ENCODE measurements around the gene APP. TPM values are rescaled to one million over a fixed set of nuclear protein-coding genes. Genes with fewer than 3 reads are reported as not detected.
"Not testable (repeated sequence)": the region's sequence is repeated elsewhere in the genome, so short reads cannot be mapped to it uniquely, and the experiment has no call there.

The APP gene
- total RNA-seq, 1 experiment from 2014 or later = 401 TPM

GRCh38 chr21:25944082-25944481 lies 226.5 kb downstream of the APP start:
- DNase-seq (ENCODE audit: low read depth) = no peak

DNA sequence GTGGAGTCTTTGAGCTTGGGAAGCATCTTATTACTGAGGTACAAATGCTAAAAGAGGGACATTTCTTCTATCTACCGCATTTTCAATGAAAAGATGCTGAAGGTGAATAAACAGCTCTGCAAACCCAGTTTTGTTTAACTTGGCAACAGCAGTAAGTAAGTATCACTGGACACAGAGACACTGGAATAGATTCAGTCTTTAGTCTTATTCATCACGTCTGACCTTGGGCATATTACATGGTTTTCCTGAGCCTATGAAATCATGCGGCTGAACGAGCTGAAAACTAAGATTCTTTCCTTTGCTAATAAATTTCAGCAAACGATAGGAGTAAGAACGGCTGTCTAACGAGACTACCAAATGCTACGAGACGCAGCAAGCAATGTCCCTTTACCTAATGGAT lies 228.4 kb downstream of the APP start:
- no peak for DNase-seq (ENCODE audit: low read depth)

DNA sequence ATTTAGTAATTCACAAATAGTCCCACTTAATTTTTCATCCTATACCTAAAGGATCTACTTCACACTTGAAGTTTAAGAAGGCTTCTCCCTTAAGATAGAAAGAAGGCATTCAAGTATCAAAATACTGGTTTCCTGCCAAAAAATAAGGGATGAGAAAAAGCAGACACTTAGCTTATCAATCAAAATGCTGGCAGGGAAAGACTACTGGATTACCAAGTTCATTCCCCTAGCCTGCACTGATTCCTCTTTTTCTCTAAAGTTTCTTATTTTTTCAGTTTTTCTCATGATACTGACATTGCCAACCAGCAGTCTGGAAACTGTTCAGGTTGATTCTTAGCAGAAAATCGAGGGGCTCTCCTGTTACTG lies 231.2 kb downstream of the APP start:
- no peak for DNase-seq (ENCODE audit: low read depth)

GRCh38 chr21:25938658-25939395 lies 231.7 kb downstream of the APP start:
- DNase-seq (ENCODE audit: low read depth) = no peak

DNA sequence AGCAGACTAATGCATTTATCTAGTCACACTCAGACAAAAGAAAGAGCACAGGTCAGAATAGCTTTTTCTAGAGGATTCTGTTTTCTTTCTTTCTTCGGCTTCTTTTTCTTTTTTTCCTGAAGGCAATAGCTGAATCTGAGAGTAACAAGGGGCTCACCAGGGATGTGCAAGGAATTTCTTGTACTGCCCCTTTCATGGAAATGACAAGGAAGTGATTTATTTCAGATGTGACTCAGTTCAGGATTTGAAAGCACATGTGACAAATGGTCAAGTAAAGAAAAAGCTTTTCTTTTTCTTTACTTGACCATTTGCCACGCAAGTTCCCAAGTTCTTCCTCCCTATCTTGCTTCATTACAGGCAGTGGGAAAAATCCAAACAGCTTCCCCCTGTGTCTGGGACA lies 233.8 kb downstream of the APP start:
- peak; percentile 42 for DNase-seq (ENCODE audit: low read depth)

GRCh38 chr21:25934771-25935224 lies 235.8 kb downstream of the APP start:
- DNase-seq (ENCODE audit: low read depth) = peak; percentile 99

DNA sequence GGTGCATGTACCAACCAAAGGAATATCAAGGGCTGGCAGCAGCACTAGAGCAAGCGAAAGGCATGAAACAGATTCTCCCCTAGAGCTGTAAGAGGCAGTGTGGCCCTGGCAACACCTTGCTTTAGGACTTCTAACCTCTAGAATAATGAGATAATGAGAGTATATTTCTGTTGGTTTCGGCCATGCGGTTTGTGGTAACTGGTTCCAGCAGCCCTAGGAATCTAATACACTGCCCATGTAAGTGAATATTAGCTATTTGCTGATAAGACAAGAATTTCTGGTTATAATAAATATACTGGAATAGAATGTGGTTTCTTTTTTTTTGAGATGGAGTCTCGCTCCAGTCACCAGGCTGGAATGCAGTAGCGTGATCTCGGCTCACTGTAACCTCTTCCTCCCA lies 236.4 kb downstream of the APP start:
- DNase-seq (ENCODE audit: low read depth) = peak; percentile 66

- no peak for DNase-seq (ENCODE audit: low read depth)
These were observed 238.8 kb downstream of the APP start for GRCh38 chr21:25931765-25932164.

DNA sequence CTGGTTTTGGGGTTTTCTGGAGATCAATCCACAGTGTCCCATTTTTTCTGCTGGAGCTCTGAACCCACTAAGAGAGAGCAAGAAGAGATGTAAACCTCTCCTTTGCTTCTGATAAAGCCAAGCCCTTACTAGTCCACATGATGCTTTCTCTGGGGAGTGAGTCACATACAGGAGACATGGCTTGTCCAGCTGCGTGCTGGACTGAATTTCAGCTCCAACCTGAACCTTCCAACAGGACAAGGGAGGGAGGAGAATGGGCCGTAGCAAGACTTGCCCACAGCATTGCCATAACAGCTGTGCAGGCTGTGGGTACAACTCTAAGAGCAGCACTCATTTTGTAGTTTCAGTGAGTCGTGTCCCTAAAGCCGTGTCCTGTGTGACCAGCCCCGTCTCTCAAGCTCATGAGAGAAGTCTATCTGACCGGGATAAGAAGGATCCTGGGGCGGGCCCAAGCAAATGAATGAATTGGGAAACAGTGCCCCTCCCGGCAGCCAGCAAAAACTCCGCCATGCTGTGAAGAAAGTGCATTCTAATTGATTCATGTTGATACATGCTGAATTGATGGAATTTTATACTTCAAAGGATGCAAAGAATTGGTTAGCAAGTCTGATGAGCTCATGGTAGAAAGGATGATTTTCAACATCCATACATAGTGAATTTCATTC lies 240.6 kb downstream of the APP start:
- no peak for DNase-seq (ENCODE audit: low read depth)

GRCh38 chr21:25927195-25927880 lies 243.2 kb downstream of the APP start:
- no peak for DNase-seq (ENCODE audit: low read depth)

- DNase-seq (ENCODE audit: low read depth) = peak; percentile 65
These were observed 244.6 kb downstream of the APP start for GRCh38 chr21:25925936-25926335.

- no peak for DNase-seq (ENCODE audit: low read depth)
These were observed 245.3 kb downstream of the APP start for GRCh38 chr21:25925064-25925800.

- DNase-seq (ENCODE audit: low read depth) = not testable (repeated sequence)
These were observed 252.4 kb downstream of the APP start for GRCh38 chr21:25918152-25918551.

DNA sequence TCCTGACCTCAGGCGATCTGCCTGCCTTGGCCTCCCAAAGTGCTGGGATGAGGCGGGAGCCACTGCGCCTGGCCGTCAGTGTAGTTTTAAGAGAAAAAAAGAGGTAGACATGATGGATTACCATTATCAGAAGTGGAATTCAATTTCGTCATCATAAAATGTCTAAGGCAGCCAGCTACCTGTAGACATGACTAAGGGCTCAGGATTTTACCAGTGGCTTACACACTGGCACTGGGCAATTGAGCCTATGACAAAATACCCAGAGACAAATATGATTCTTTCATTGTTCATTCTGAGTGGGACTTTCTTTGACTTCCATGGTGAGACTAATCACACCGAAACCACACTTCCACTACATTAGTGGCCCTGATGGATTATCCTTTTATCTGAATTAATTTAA lies 254.3 kb downstream of the APP start:
- DNase-seq (ENCODE audit: low read depth) = no peak

GRCh38 chr21:25913479-25913878 lies 257.1 kb downstream of the APP start:
- DNase-seq (ENCODE audit: low read depth) = no peak

GRCh38 chr21:25912402-25912746 lies 258.2 kb downstream of the APP start:
- DNase-seq (ENCODE audit: low read depth) = no peak

DNA sequence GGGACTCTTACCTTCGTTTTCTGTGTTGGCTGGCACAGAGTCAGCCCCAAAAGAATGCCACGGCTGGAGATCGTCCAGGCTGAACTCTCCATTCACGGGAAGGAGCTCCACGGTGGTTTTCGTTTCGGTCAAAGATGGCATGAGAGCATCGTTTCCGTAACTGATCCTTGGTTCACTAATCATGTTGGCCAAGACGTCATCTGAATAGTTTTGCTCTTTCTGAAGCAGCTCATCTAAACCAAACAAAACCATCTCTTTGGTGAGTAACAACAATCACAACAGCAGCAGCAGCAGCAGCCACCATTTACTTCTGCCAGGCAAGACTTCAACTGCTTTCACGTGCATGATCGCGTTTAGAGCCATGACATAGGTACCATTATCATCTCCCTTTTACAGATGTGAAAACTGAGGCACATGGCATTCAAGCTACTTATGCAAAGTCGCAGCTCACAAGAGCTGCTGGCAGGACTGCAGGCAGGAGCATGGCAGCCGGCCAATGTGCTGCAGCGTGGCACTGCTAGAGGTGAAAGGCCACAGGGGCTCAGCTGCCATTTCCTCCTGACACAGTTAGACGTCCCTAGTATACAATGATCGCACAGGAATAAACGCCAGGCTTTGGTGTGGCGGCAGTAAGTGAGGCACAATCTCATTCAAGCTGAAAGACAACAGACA lies 258.7 kb downstream of the APP start:
- no peak for DNase-seq (ENCODE audit: low read depth)

GRCh38 chr21:25910809-25911208 lies 259.8 kb downstream of the APP start:
- DNase-seq (ENCODE audit: low read depth) = no peak

DNA sequence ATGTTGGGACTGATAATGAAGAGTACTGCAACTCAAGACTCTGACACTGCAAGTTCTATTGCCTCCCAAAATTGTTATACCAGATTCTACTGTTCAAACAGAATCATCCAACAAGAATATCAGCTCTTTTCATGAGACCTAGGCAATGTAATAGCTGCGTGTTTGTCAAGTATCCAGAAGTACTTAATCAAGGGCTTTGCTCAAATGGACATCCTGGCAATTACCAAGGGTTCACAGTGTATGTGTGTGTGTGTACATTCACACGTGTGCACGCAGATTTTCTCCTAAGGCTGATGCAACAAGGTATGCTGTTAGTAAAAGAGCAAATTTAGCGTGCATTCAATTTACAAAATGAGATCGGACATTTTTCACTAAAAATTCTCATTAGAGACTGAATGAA lies 261.2 kb downstream of the APP start:
- DNase-seq (ENCODE audit: low read depth) = no peak

DNA sequence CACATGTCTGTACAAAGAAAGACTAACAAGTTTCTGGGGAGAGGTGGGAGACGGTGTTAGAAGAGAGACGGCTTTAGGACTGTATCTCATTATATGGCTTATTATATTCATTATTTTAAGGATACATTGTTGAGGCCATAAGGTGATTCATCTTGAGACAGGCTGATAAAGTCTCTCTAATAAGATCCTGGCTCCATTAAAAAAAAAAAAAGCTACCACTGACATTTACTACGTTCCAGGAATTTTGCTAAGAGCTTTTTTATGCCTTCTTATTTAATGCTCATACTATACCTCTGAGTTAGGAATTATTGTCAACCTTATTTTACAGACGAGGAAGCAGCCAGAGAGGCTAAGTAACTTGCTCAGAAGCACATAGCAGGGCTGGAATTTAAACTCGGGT lies 262.1 kb downstream of the APP start:
- no peak for DNase-seq (ENCODE audit: low read depth)

GRCh38 chr21:25907573-25908275 lies 262.8 kb downstream of the APP start:
- no peak for DNase-seq (ENCODE audit: low read depth)
